Osteocyte (in vitro differentiated cells): ENCODE data around the gene PRMT1. TPM values are rescaled to one million over a fixed set of nuclear protein-coding genes. Genes with fewer than 3 reads are reported as not detected.
A peak's percentile ranks its signal among the peaks of the same experiment; 100 is the strongest.

ENCODE experiments used
- DNase-seq: peaks from one replicate; pipeline ENCODE4 v3.0.0; 2021; ENCODE audit warnings: mixed read lengths; ENCODE audit not compliant: unreplicated experiment; ENCODE audit errors: extremely low spot score
- H3K27ac Mint-ChIP-seq: one replicate; pipeline ENCODE4 v1.8.0; 2021; ENCODE audit warnings: mild to moderate bottlenecking, mixed read lengths; ENCODE audit not compliant: unreplicated experiment
- H3K27me3 Mint-ChIP-seq: one replicate; pipeline ENCODE4 v1.8.0; 2021; ENCODE audit warnings: mixed read lengths; ENCODE audit not compliant: unreplicated experiment
- H3K36me3 Mint-ChIP-seq: one replicate; pipeline ENCODE4 v1.8.0; 2021; ENCODE audit warnings: mixed read lengths; ENCODE audit not compliant: unreplicated experiment
- H3K4me1 Mint-ChIP-seq: one replicate; pipeline ENCODE4 v1.8.0; 2021; ENCODE audit warnings: mixed read lengths; ENCODE audit not compliant: unreplicated experiment
- H3K4me3 Mint-ChIP-seq: one replicate; pipeline ENCODE4 v1.8.0; 2021; ENCODE audit warnings: mild to moderate bottlenecking, moderate library complexity, mixed read lengths; ENCODE audit not compliant: unreplicated experiment
- H3K9me3 Mint-ChIP-seq: one replicate; pipeline ENCODE4 v1.8.0; 2021; ENCODE audit warnings: mixed read lengths; ENCODE audit not compliant: unreplicated experiment
- total RNA-seq: library from RNA; stranded (reverse); gene quantifications from 2 replicates; pipeline ENCODE4 v1.2.1, GENCODE V29; 2021
- TF ChIP-seq, protein P1 (sequence below): fragments of 200-600 bp; sonication (generic); IDR thresholded peaks from 2 replicates; pipeline ENCODE4 v1.5.0; 2021; ENCODE audit warnings: antibody characterized with exemption, mild to moderate bottlenecking, moderate library complexity

The PRMT1 gene
- total RNA-seq, 1 donor from 2014 or later: 126 TPM

DNA sequence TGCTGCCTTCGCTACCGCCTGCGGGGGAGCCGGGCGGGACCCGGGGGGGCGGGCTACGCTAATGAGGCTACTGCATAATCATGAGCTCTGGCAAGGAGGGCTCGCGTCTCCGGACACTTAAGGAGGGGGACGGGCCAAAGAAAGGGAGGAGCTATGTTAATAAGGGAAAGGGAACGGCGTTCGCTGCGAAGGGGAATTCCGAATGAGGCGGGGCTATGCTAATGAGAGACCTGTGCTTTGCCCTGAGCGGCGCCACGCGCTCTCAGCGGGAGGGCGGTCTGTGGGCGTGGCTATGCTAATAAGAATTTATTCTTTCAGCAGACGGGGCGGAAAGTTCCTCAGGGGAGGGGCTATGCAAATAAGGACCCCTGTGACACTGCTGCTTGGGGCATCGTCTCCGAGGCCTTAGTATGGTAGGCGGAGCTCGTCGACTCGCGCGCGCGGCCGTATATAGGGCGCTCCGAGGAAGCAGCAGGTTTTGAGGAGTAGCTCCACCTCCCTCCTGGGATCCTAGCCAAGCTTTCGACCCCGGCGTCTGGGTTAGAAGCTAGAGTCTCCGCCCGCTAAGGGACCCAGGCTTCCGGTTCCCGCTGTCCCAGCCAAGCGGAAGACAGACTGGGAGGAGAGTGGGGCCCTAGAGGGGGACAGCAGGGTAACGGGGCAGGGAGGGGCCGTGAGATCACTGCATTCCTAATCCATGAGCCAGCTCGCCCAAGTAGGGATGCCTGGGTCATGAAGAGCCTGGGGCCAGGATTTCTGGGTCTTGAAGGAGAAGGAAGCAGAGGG lies 36.8 kb upstream of the PRMT1 start, which contains the start of gene RRAS:
TSS of gene RRAS (minus strand) at position 31 of the 786 bp plus-strand sequence. CDS start 45 bp downstream, outside the sequence.
- peak; percentile 100 for DNase-seq
- Mint-ChIP-seq H3K36me3 (peaks cover 2% of the 10 kb centered on the region), H3K9me3 (no peaks in the 10 kb centered on the region), H3K27me3 (no peaks in the 10 kb centered on the region), H3K4me1 (peaks cover 69% of the 10 kb centered on the region), H3K27ac (peak within 1 kb of the TSS; percentile 100), H3K4me3 (peak within 1 kb of the TSS; percentile 95)
- TF ChIP-seq, protein P1, sequence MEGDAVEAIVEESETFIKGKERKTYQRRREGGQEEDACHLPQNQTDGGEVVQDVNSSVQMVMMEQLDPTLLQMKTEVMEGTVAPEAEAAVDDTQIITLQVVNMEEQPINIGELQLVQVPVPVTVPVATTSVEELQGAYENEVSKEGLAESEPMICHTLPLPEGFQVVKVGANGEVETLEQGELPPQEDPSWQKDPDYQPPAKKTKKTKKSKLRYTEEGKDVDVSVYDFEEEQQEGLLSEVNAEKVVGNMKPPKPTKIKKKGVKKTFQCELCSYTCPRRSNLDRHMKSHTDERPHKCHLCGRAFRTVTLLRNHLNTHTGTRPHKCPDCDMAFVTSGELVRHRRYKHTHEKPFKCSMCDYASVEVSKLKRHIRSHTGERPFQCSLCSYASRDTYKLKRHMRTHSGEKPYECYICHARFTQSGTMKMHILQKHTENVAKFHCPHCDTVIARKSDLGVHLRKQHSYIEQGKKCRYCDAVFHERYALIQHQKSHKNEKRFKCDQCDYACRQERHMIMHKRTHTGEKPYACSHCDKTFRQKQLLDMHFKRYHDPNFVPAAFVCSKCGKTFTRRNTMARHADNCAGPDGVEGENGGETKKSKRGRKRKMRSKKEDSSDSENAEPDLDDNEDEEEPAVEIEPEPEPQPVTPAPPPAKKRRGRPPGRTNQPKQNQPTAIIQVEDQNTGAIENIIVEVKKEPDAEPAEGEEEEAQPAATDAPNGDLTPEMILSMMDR: no peak

DNA sequence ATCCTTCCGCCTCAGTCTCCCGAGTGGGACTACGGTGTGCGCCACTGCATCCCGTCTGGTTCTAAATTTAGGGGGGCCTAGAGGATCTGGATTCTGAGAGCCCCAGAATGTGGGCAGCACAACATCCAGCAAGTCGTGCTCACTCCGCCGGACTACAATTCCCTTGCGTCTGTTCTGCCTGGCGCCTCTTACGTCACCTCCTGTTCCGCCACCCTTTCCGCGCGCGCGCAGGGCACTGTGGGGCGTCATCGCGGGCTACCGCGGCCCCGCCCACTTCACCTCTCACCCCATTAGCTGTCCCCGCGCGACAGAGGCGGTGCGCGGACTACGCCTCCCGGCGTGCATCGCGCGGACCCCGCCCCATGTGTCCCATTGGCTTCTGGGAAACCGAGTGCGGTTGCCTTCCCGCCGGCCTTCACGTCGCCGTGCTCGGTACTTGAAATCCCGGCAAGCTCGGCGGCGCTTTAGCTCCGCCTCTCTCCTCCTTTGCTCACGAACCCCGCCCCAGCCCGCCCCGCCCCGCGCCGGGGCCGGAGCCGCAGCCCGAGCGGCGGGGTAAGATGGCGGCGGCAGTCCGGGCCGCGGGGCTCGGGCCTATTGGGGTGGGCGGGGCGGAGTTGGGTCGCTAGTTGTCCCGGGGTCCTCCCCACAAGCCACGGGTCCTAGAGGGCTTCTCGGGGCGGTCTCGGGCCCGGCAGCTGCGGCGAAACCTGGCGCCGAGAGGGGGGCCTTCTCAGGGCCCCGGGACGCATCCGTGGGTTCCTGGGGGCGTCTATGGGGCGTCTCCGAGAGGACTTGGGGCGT lies 35.2 kb upstream of the PRMT1 start, which contains the start of gene SCAF1:
TSS of gene SCAF1 (plus strand) at position 522 of the 804 bp plus-strand sequence. CDS start 2,818 bp downstream, outside the sequence.
- TF ChIP-seq, protein P1: no peak
- DNase-seq: peak; percentile 100
- Mint-ChIP-seq H3K9me3 (no peaks in the 10 kb centered on the region), H3K27me3 (no peaks in the 10 kb centered on the region), H3K4me3 (peak within 1 kb of the TSS; percentile 95), H3K27ac (peak within 1 kb of the TSS; percentile 100), H3K4me1 (peaks cover 57% of the 10 kb centered on the region), H3K36me3 (peaks cover 9% of the 10 kb centered on the region)

DNA sequence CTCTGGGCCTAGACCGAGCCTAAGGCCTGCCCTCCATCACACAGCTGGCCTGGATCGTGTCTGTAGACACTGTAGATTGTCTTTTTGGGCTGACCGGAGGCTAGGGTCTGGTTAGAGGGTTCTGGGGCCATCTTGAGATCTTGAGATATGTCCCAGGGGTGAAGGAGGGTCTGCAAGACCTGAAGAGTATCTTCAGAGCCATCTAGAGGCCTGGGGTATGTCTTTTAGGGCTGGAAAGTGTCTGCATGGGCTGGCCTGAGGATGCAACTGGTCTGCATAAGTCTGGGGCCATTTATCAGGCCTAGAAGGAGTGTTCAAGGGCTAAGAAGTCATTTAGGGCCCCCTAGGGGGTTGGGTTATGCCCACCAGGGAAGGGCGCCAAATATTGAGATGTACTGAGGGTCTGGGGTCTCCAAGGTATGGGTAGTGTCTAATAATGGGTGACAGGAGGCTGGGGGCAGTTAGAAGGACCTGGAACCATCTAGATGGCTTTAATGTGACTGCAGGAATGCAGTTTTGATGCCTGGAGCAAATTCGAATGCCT lies 34.5 kb upstream of the PRMT1 start:
- Mint-ChIP-seq H3K9me3 (no peaks in the 10 kb centered on the region), H3K27me3 (no peaks in the 10 kb centered on the region), H3K27ac (peak overlapping the region; percentile 94)

DNA sequence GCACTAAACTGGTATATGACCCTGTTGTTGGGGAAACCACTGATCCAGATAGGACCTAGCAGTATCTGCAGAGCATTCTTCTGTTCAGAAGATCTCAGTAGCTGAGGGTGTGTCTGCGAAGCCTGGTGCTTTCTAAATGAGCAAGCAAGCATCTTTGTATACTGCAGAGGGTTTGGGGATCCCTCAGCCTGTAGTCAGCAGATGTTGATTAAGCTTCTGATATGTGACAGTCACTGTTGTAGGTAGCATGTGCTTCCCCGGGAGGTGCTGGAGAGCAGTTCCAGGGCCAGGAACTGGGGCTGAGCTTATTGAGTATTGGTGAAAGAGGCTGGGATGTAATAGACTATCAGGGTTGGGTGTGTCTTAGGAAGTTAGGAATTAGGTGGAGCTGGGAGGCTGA lies 33.6 kb upstream of the PRMT1 start:
- peaks cover 14% of the 10 kb centered on the region for H3K36me3 Mint-ChIP-seq
- no peak for DNase-seq
- TF ChIP-seq, protein P1: no peak
- peaks cover 46% of the 10 kb centered on the region for H3K4me1 Mint-ChIP-seq
- no peaks in the 10 kb centered on the region for H3K27me3 Mint-ChIP-seq
- peak overlapping the region; percentile 95 for H3K4me3 Mint-ChIP-seq
- no peaks in the 10 kb centered on the region for H3K9me3 Mint-ChIP-seq
- peak overlapping the region; percentile 29 for H3K27ac Mint-ChIP-seq

More for the DNA sequence above, 34.5 kb upstream of the PRMT1 start:
- TF ChIP-seq, protein P1: no peak
- no peak for DNase-seq
- Mint-ChIP-seq H3K4me3 (peak overlapping the region; percentile 95), H3K4me1 (peaks cover 54% of the 10 kb centered on the region), H3K36me3 (peaks cover 14% of the 10 kb centered on the region)
